ENCODE measurements around the gene TRPM7. TPM values are rescaled to one million over a fixed set of nuclear protein-coding genes. Genes with fewer than 3 reads are reported as not detected.
"Not testable (repeated sequence)": the region's sequence is repeated elsewhere in the genome, so short reads cannot be mapped to it uniquely, and the experiment has no call there.

TRPM7 gene
- total and polyA plus RNA-seq, 3 donors from 2014 or later: 18.1 to 53.1 (median 52.2) TPM

DNA sequence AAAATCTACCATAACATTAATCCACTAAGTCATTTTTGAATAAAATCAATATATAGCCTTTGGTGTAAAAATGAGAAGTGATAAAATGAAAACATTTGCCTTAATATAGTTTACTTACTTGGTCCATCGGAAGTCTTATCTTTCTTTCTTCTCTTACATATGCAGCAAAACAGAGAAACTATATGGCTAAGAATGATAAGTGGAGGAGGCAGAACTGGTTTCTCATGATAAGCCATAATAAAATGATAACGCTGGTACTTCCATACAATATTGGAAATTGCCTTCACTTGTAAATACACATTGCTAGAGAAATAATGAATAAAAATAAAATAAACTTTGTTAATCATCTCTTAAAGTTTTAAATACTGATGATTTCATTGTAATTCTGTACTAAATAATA, 92.3 kb downstream of the TRPM7 start:
- Histone ChIP-seq H3K9me3 (no peaks in the 10 kb centered on the region), H3K27ac (no peak overlapping the region), H3K27me3 (no peaks in the 10 kb centered on the region), H3K36me3 (ENCODE audit: low read depth, missing control alignments) (no peaks in the 10 kb centered on the region), H3K4me1 (no peaks in the 10 kb centered on the region), H3K4me3 (no peak overlapping the region)
- no peak for DNase-seq
- intact Hi-C loops (cut with DNase I; ENCODE audit: low total_unique reads): no loop called here
- 91 to 93% methylated on average over 2 of the region's 2 CpGs for WGBS, 2 donors
- TF ChIP-seq, protein P1, sequence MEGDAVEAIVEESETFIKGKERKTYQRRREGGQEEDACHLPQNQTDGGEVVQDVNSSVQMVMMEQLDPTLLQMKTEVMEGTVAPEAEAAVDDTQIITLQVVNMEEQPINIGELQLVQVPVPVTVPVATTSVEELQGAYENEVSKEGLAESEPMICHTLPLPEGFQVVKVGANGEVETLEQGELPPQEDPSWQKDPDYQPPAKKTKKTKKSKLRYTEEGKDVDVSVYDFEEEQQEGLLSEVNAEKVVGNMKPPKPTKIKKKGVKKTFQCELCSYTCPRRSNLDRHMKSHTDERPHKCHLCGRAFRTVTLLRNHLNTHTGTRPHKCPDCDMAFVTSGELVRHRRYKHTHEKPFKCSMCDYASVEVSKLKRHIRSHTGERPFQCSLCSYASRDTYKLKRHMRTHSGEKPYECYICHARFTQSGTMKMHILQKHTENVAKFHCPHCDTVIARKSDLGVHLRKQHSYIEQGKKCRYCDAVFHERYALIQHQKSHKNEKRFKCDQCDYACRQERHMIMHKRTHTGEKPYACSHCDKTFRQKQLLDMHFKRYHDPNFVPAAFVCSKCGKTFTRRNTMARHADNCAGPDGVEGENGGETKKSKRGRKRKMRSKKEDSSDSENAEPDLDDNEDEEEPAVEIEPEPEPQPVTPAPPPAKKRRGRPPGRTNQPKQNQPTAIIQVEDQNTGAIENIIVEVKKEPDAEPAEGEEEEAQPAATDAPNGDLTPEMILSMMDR (IDR thresholded peaks at IDR 0.05): no peak
- no peak for TF ChIP-seq POLR2A (IDR thresholded peaks at IDR 0.05)

DNA sequence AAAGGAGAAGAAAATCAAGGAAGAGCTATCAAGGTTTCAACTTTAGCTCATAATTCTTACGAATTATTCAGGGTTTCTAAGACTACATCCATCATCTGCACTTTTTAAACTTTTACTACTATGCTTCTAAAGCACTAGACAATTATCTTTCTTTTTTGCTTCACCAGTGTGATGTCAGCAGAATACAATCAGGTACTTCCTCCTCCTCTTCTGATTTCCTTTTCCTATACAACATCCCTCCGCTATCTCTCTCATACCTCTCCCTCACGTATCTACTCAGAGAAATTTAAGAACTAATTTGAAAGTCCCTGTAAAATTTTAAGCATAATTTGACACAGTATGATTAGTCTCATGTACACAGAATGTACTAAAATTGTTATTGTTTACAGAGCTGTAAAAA, 92.8 kb downstream of the TRPM7 start:
- Histone ChIP-seq H3K36me3 (ENCODE audit: low read depth, missing control alignments) (no peaks in the 10 kb centered on the region), H3K4me1 (no peaks in the 10 kb centered on the region), H3K27me3 (no peaks in the 10 kb centered on the region), H3K4me3 (no peak overlapping the region), H3K27ac (no peak overlapping the region), H3K9me3 (no peaks in the 10 kb centered on the region)
- intact Hi-C loops (cut with DNase I; ENCODE audit: low total_unique reads): no loop called here
- no peak for DNase-seq
- TF ChIP-seq, protein P1 (IDR thresholded peaks at IDR 0.05): no peak
- no peak for TF ChIP-seq POLR2A (IDR thresholded peaks at IDR 0.05)
- WGBS, 2 donors: 63 to 92% methylated on average over 3 of the region's 3 CpGs

DNA sequence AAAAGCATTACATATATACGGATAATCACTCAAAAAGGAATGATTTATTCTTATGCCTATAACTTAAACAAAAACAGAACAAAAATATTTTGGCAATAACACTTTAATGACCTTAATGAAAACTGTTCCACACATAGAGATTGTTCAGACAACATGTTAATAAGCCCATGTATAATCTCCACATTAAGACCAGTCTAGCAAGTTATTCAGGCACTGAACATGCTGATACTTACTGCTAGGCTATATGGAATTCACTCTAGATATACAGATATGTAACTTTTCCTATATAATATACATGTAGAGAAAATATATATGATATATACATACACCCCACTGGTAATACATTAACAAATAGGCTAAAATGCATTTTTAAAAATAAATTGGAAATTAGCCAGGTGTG, 96.3 kb downstream of the TRPM7 start:
- H3K36me3 ChIP-seq (ENCODE audit: low read depth, missing control alignments): no peaks in the 10 kb centered on the region
- H3K27me3 ChIP-seq: no peaks in the 10 kb centered on the region
- no peaks in the 10 kb centered on the region for H3K9me3 ChIP-seq
- 96 to 100% methylated on average over 1 of the region's 1 CpG for WGBS, 2 donors
- no peak overlapping the region for H3K27ac ChIP-seq
- TF ChIP-seq, protein P1 (IDR thresholded peaks at IDR 0.05): no peak
- no peak for TF ChIP-seq POLR2A (IDR thresholded peaks at IDR 0.05)
- no peaks in the 10 kb centered on the region for H3K4me1 ChIP-seq
- intact Hi-C loops (cut with DNase I; ENCODE audit: low total_unique reads): no loop called here
- no peak overlapping the region for H3K4me3 ChIP-seq
- DNase-seq: no peak

DNA sequence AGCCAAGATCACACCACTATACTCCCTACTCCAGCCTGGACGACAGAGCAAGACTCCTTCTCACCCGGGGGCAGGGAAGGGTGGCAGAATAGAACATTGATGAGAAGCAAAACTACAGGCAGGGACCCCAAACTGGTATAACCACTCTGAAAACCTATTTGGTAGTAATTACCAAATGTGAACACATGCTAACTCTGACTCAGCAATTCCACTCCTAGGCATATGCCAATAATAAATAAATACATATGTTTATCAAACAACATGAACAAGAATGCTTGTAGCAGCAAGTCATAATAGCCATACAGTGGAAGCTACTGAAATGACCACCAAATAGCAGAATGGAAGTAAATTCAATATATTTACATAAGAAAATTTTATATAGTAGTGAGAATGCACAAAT, 109.1 kb downstream of the TRPM7 start:
- Histone ChIP-seq H3K27me3 (no peaks in the 10 kb centered on the region), H3K4me3 (no peak overlapping the region), H3K9me3 (no peaks in the 10 kb centered on the region), H3K4me1 (no peaks in the 10 kb centered on the region), H3K27ac (no peak overlapping the region), H3K36me3 (ENCODE audit: low read depth, missing control alignments) (no peaks in the 10 kb centered on the region)
- intact Hi-C loops (cut with DNase I; ENCODE audit: low total_unique reads): no loop called here
- no peak for DNase-seq
- TF ChIP-seq, protein P1 (IDR thresholded peaks at IDR 0.05): no peak
- TF ChIP-seq POLR2A (IDR thresholded peaks at IDR 0.05): no peak
- 70 to 73% methylated on average over 2 of the region's 2 CpGs for WGBS, 2 donors

GRCh38 chr15:50576166-50576565, 110.4 kb downstream of the TRPM7 start:
- H3K27ac ChIP-seq: no peak overlapping the region
- no peak for DNase-seq
- H3K36me3 ChIP-seq (ENCODE audit: low read depth, missing control alignments): no peaks in the 10 kb centered on the region
- no peaks in the 10 kb centered on the region for H3K4me1 ChIP-seq
- TF ChIP-seq, protein P1 (IDR thresholded peaks at IDR 0.05): no peak
- no peak for TF ChIP-seq POLR2A (IDR thresholded peaks at IDR 0.05)
- H3K27me3 ChIP-seq: no peaks in the 10 kb centered on the region
- WGBS, 2 donors: 86 to 92% methylated on average over 1 of the region's 1 CpG
- intact Hi-C loops (cut with DNase I; ENCODE audit: low total_unique reads): no loop called here
- H3K4me3 ChIP-seq: no peak overlapping the region
- H3K9me3 ChIP-seq: no peaks in the 10 kb centered on the region

- H3K9me3 ChIP-seq; intact Hi-C loops (cut with DNase I; ENCODE audit: low total_unique reads); H3K36me3 ChIP-seq (ENCODE audit: low read depth, missing control alignments); H3K27ac ChIP-seq; H3K4me1 ChIP-seq; DNase-seq; H3K4me3 ChIP-seq; H3K27me3 ChIP-seq: not testable (repeated sequence)
- 86 to 92% methylated on average over 5 of the region's 5 CpGs for WGBS, 2 donors
Measured at GRCh38 chr15:50573842-50574241, 112.8 kb downstream of the TRPM7 start.
